Neural cell (in vitro differentiated cells): ENCODE data around the gene MLLT10. TPM values are rescaled to one million over a fixed set of nuclear protein-coding genes. Genes with fewer than 3 reads are reported as not detected.

Source experiments
- H2AFZ ChIP-seq: fragments of 200-600, 300-800 bp; sonication (generic), shearing (Covaris generic); 2 replicates; pipeline ENCODE4 v1.6.0; 2014; ENCODE audit warnings: low read depth, mild to moderate bottlenecking, antibody characterized with exemption, low read length, moderate library complexity
- H3F3A ChIP-seq: fragments of 200-600 bp; shearing (Covaris generic); 2 replicates; pipeline ENCODE4 v1.6.1; 2016; ENCODE audit warnings: mild to moderate bottlenecking, moderate library complexity, mixed read lengths, antibody characterized with exemption, low read length; ENCODE audit not compliant: insufficient read depth, poor library complexity, severe bottlenecking
- H3K27ac ChIP-seq: fragments of 200-600, 300-800 bp; sonication (generic), shearing (Covaris generic); 2 replicates; pipeline ENCODE4 v1.5.1; 2014; ENCODE audit warnings: mild to moderate bottlenecking, low read length, moderate library complexity
- H3K27me3 ChIP-seq: fragments of 300-800, 200-600 bp; sonication (generic), shearing (Covaris generic); 2 replicates; pipeline ENCODE4 v1.6.0; 2014; ENCODE audit warnings: mild to moderate bottlenecking, low read depth, low read length, moderate library complexity; ENCODE audit not compliant: insufficient read depth
- H3K36me3 ChIP-seq: fragments of 300-800, 200-600 bp; sonication (generic), shearing (Covaris generic); 2 replicates; pipeline ENCODE4 v1.5.1; 2014; ENCODE audit warnings: mild to moderate bottlenecking, antibody characterized with exemption, low read length, moderate library complexity; ENCODE audit not compliant: insufficient read depth
- H3K4me2 ChIP-seq: fragments of 300-800, 200-600 bp; sonication (generic), shearing (Covaris generic); 2 replicates; pipeline ENCODE4 v1.6.0; 2014; ENCODE audit warnings: mild to moderate bottlenecking, low read length
- H3K4me3 ChIP-seq: fragments of 300-800, 200-600 bp; sonication (generic), shearing (Covaris generic); 2 replicates; pipeline ENCODE4 v1.5.1; 2014; ENCODE audit warnings: mild to moderate bottlenecking, low read length, moderate library complexity
- H3K79me2 ChIP-seq: fragments of 200-600 bp; shearing (Covaris generic); replicated peaks from 2 replicates; pipeline ENCODE4 v1.6.0; 2014; ENCODE audit warnings: mild to moderate bottlenecking, low read length, moderate library complexity; ENCODE audit not compliant: insufficient read depth
- H3K9ac ChIP-seq: fragments of 300-800, 200-600 bp; sonication (generic), shearing (Covaris generic); 2 replicates; pipeline ENCODE4 v1.6.1; 2016; ENCODE audit warnings: mild to moderate bottlenecking, low read length, mixed read lengths
- H3K9me2 ChIP-seq: fragments of 200-600 bp; shearing (Covaris generic); 2 replicates; pipeline ENCODE4 v1.6.1; 2016; ENCODE audit warnings: mild to moderate bottlenecking, low read length, mixed read lengths; ENCODE audit not compliant: insufficient read depth
- H3K9me3 ChIP-seq: fragments of 200-600, 300-800 bp; sonication (generic), shearing (Covaris generic); 2 replicates; pipeline ENCODE4 v1.6.1; 2016; ENCODE audit warnings: mild to moderate bottlenecking, mixed run types, low read length, moderate library complexity, mixed read lengths
- H4K20me1 ChIP-seq: fragments of 200-600 bp; shearing (Covaris generic); 2 replicates; pipeline ENCODE4 v1.6.1; 2016; ENCODE audit warnings: mild to moderate bottlenecking, mixed run types; ENCODE audit not compliant: insufficient read depth
- EP300 ChIP-seq: fragments of 450-650 bp; conservative IDR thresholded peaks from 2 replicates; pipeline ENCODE4 v1.6.1; 2014; ENCODE audit warnings: antibody characterized with exemption, mild to moderate bottlenecking, moderate library complexity; ENCODE audit not compliant: poor library complexity, severe bottlenecking
- EZH2 ChIP-seq: fragments of 200-600, 300-800 bp; shearing (Covaris generic), sonication (generic); IDR thresholded peaks from 2 replicates; pipeline ENCODE4 v1.6.1; 2014; ENCODE audit warnings: antibody characterized with exemption, low read length, borderline replicate concordance, mild to moderate bottlenecking; ENCODE audit not compliant: insufficient read depth, poor library complexity, severe bottlenecking
- MXI1 ChIP-seq: fragments of 450-650 bp; conservative IDR thresholded peaks from 2 replicates; pipeline ENCODE4 v1.6.1; 2014; ENCODE audit warnings: antibody characterized with exemption, mild to moderate bottlenecking; ENCODE audit not compliant: poor library complexity, severe bottlenecking
- POLR2AphosphoS5 ChIP-seq: IDR thresholded peaks from 2 replicates; pipeline ENCODE4 v1.6.1; 2012
- RAD21 ChIP-seq: fragments of 450-650 bp; conservative IDR thresholded peaks from 2 replicates; pipeline ENCODE4 v1.6.1; 2014; ENCODE audit warnings: antibody characterized with exemption, mild to moderate bottlenecking, moderate library complexity
- SMC3 ChIP-seq: fragments of 450-650 bp; conservative IDR thresholded peaks from 2 replicates; pipeline ENCODE4 v1.6.1; 2014; ENCODE audit warnings: antibody characterized with exemption, mild to moderate bottlenecking, moderate library complexity; ENCODE audit not compliant: poor library complexity
- TAF1 ChIP-seq: IDR thresholded peaks from 2 replicates; pipeline ENCODE4 v1.6.1; 2012; ENCODE audit warnings: low read depth
- polyA plus RNA-seq: library from polyadenylated mRNA; depleted of rRNA; stranded (reverse); fragments of >200 nt; gene quantifications from 2 replicates; pipeline ENCODE4 v1.2.3, GENCODE V29; 2014
- TF ChIP-seq, protein P1 (sequence below): fragments of 450-650 bp; IDR thresholded peaks from 2 replicates; pipeline ENCODE4 v1.5.1; 2014; ENCODE audit warnings: antibody characterized with exemption, mild to moderate bottlenecking, moderate library complexity; ENCODE audit not compliant: poor library complexity, severe bottlenecking
- TF ChIP-seq, protein P2 (sequence below): IDR thresholded peaks from 2 replicates; pipeline ENCODE4 v1.6.1; 2012; ENCODE audit warnings: borderline replicate concordance

Gene MLLT10
- polyA plus RNA-seq, 1 donor from 2014 or later: 31.0 TPM

DNA sequence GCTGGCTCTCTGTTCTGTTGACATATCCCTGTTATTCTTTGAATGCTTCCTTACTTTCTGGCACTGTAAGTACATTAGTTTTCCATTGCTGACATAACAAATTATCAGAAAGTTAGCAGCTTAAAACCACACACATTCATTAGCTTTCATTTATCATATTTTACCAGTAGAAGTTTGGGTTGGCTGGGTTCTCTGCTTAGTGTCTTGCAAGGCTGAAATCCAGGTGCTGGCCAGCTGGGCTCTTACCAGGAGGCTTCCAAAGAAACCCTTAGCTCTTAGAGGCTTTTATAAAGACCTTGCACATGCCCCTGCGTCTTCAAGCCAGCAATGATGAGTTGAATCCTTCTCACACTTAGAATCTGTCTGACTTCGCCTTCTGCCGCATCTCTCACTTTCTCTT, 160.6 kb downstream of the MLLT10 start:
- H3K9ac ChIP-seq: no peak overlapping the region
- no peak overlapping the region for H3K4me3 ChIP-seq
- H3K9me3 ChIP-seq: no peaks in the 10 kb centered on the region
- H3K79me2 ChIP-seq: peaks cover 14% of the 10 kb centered on the region
- H2AFZ ChIP-seq: no peak overlapping the region
- no peaks in the 10 kb centered on the region for H3K27me3 ChIP-seq
- H3K36me3 ChIP-seq: no peaks in the 10 kb centered on the region
- H3K9me2 ChIP-seq: no peaks in the 10 kb centered on the region
- no peak overlapping the region for H3K27ac ChIP-seq
- no peaks in the 10 kb centered on the region for H3F3A ChIP-seq
- H3K4me2 ChIP-seq: no peak overlapping the region
- TF ChIP-seq EZH2 (no peak), POLR2AphosphoS5 (no peak), TAF1 (no peak), EP300 (no peak), MXI1 (no peak), SMC3 (no peak), RAD21 (no peak)
- TF ChIP-seq, protein P1, sequence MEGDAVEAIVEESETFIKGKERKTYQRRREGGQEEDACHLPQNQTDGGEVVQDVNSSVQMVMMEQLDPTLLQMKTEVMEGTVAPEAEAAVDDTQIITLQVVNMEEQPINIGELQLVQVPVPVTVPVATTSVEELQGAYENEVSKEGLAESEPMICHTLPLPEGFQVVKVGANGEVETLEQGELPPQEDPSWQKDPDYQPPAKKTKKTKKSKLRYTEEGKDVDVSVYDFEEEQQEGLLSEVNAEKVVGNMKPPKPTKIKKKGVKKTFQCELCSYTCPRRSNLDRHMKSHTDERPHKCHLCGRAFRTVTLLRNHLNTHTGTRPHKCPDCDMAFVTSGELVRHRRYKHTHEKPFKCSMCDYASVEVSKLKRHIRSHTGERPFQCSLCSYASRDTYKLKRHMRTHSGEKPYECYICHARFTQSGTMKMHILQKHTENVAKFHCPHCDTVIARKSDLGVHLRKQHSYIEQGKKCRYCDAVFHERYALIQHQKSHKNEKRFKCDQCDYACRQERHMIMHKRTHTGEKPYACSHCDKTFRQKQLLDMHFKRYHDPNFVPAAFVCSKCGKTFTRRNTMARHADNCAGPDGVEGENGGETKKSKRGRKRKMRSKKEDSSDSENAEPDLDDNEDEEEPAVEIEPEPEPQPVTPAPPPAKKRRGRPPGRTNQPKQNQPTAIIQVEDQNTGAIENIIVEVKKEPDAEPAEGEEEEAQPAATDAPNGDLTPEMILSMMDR: no peak
- TF ChIP-seq, protein P2, sequence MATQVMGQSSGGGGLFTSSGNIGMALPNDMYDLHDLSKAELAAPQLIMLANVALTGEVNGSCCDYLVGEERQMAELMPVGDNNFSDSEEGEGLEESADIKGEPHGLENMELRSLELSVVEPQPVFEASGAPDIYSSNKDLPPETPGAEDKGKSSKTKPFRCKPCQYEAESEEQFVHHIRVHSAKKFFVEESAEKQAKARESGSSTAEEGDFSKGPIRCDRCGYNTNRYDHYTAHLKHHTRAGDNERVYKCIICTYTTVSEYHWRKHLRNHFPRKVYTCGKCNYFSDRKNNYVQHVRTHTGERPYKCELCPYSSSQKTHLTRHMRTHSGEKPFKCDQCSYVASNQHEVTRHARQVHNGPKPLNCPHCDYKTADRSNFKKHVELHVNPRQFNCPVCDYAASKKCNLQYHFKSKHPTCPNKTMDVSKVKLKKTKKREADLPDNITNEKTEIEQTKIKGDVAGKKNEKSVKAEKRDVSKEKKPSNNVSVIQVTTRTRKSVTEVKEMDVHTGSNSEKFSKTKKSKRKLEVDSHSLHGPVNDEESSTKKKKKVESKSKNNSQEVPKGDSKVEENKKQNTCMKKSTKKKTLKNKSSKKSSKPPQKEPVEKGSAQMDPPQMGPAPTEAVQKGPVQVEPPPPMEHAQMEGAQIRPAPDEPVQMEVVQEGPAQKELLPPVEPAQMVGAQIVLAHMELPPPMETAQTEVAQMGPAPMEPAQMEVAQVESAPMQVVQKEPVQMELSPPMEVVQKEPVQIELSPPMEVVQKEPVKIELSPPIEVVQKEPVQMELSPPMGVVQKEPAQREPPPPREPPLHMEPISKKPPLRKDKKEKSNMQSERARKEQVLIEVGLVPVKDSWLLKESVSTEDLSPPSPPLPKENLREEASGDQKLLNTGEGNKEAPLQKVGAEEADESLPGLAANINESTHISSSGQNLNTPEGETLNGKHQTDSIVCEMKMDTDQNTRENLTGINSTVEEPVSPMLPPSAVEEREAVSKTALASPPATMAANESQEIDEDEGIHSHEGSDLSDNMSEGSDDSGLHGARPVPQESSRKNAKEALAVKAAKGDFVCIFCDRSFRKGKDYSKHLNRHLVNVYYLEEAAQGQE: no peak
- H4K20me1 ChIP-seq: no peaks in the 10 kb centered on the region

DNA sequence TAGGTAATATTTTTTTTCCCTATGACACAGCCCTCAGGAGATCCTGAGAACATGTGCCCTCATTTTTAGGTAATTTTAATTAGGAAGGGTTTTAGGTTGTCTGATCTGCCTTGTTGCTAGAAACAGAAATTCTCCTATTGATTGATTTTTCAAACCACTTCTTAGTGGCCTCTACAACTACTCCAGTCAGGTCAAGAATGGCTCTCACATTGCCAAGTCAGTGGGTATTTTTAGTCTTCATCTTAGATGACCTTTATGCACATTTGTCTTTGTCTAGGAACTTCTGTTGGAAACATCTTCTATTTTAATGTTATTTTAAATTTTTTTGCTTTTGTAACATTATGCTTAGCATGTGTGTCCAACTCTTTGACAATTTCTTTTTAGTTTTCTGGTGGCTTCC, 162.3 kb downstream of the MLLT10 start:
- Histone ChIP-seq H3K27me3 (no peaks in the 10 kb centered on the region), H3F3A (no peaks in the 10 kb centered on the region), H3K27ac (no peak overlapping the region), H3K36me3 (no peaks in the 10 kb centered on the region), H4K20me1 (no peaks in the 10 kb centered on the region), H3K9me3 (no peaks in the 10 kb centered on the region), H3K79me2 (peaks cover 17% of the 10 kb centered on the region), H3K4me2 (no peak overlapping the region), H3K9ac (no peak overlapping the region), H2AFZ (no peak overlapping the region), H3K4me3 (no peak overlapping the region), H3K9me2 (no peaks in the 10 kb centered on the region)
- TF ChIP-seq RAD21 (no peak), MXI1 (no peak), EP300 (no peak), POLR2AphosphoS5 (no peak), EZH2 (no peak), TAF1 (no peak), SMC3 (no peak)
- TF ChIP-seq, protein P2: no peak
- TF ChIP-seq, protein P1: no peak
